Activated T-helper 17 cell treated with anti-CD3 and anti-CD28 coated beads, Interleukin-2, amount 50 U/mL, for 72 hours (primary cell): ENCODE results near the gene XYLT2. TPM values are rescaled to one million over a fixed set of nuclear protein-coding genes. Genes with fewer than 3 reads are reported as not detected.
A peak's percentile ranks its signal among the peaks of the same experiment; 100 is the strongest.
"Not testable (repeated sequence)": the region's sequence is repeated elsewhere in the genome, so short reads cannot be mapped to it uniquely, and the experiment has no call there.

ENCODE experiments used
- ATAC-seq: fragments of 150-1000 bp; cut with Tn5 transposase; replicated peaks from 2 replicates; pipeline ENCODE4 v1.10.0; 2021; ENCODE audit warnings: mild to moderate bottlenecking, moderate library complexity
- H3K27ac Mint-ChIP-seq: one replicate; pipeline ENCODE4 v1.8.0; 2022; ENCODE audit warnings: mixed read lengths
- H3K27me3 Mint-ChIP-seq: one replicate; pipeline ENCODE4 v1.8.0; 2022; ENCODE audit warnings: mixed read lengths
- H3K36me3 Mint-ChIP-seq: one replicate; pipeline ENCODE4 v1.8.0; 2022; ENCODE audit warnings: low read depth, mild to moderate bottlenecking, mixed read lengths
- H3K4me1 Mint-ChIP-seq: one replicate; pipeline ENCODE4 v1.8.0; 2022; ENCODE audit warnings: mixed read lengths
- H3K4me3 Mint-ChIP-seq: one replicate; pipeline ENCODE4 v1.8.0; 2022; ENCODE audit warnings: mild to moderate bottlenecking, mixed read lengths
- H3K9me3 Mint-ChIP-seq: one replicate; pipeline ENCODE4 v1.8.0; 2022; ENCODE audit warnings: mixed read lengths
- total RNA-seq, 2 donors: library from RNA; stranded (reverse); gene quantifications; one replicate each; pipeline ENCODE4 v1.2.3, GENCODE V29; 2022

The XYLT2 gene
- total RNA-seq, 2 donors from 2014 or later: 38.5 to 95.1 TPM

DNA sequence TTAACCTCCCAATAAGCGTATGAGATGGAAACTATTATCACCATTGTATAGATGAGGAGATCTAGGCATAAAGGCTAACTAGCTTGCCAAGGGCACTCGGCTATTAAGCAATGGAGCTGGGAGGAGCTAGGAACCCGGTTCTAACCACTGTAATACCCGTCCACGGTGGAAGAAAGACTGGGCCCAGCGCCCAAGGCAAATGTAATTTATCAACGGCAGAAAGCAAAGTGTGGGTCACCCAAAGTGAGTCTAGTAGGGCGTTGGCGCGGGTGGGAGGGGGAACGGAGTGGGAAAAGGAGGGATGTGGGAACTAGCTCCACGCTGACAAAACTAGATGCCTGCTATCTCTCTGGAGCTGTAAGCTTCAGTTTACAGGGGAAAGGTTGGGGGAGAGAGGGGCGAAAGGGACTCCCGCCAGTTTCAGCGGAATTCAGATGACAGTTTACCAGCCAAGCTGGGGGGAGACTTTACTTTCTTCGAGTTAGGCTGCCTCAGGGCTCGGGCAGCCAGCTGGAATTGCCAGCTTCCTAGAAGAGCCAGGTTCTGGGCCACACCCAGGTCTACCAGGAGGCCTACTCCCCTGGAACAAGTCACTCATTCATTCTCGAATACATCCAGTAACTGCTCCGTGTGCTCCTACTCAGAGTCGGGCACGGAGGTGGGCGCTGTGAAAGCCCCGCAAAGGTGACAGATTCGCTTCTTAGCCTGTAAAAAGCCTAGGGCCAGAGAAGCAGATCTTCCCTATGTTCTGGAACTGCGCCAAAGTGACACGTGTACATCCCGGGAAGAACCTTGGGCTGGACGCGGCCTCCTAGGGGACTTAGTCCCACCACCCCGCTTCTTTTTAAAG is 50.6 kb downstream of the XYLT2 start:
- ATAC-seq: peak; percentile 49
- Mint-ChIP-seq H3K4me1 (peaks cover 22% of the 10 kb centered on the region), H3K9me3 (no peaks in the 10 kb centered on the region), H3K4me3 (peak overlapping the region; percentile 90), H3K36me3 (peaks cover 51% of the 10 kb centered on the region), H3K27me3 (no peaks in the 10 kb centered on the region), H3K27ac (peak overlapping the region; percentile 91)

DNA sequence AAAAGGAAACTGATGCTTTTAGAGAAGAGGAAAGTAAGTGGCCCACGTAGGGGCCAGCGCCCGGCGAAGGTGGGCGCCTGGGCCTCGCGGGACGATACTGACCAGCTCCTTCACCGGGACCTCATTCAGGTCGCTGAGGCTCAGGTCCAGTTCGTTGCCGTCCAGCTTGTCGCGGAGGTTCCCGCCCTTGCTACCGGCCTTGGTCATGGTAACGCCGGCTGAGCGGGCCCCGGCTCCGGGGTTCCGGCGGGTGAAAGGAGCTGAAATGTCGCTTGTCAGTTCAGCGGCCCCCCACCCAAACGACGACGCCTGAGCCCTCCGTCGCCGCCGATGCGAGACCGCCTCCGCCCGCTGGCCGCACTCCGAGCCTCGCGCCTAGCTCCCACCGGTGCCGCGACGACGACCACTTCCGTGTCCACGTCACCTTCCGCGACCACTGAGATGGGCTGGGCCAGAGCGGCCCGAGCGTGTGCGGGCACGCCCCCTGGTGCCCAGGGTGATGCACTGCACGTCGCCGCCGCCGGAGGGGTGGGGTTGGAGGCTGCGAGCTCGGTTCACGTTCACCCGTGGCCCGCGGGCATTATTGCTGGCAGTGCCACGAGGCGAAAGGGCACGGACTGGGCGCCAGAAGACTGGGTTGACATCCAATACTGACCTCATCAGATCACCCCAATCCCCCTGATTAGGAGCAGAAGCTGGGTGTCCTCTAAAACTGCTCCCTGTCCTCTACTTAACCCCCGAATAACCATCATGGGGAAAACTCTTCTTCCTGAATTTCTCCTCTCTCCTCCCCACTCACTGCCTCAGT is 51.4 kb downstream of the XYLT2 start, which contains the start of gene LRRC59:
Gene LRRC59 (minus strand): TSS at position 413 of the 808 bp plus-strand sequence. CDS start 206 bp downstream, at position 207.
- ATAC-seq: peak; percentile 97
- peak within 1 kb of the TSS; percentile 90 for H3K4me3 Mint-ChIP-seq
- H3K4me1 Mint-ChIP-seq: peaks cover 22% of the 10 kb centered on the region
- H3K9me3 Mint-ChIP-seq: no peaks in the 10 kb centered on the region
- peak within 1 kb of the TSS; percentile 91 for H3K27ac Mint-ChIP-seq
- H3K36me3 Mint-ChIP-seq: peaks cover 43% of the 10 kb centered on the region
- no peaks in the 10 kb centered on the region for H3K27me3 Mint-ChIP-seq

DNA sequence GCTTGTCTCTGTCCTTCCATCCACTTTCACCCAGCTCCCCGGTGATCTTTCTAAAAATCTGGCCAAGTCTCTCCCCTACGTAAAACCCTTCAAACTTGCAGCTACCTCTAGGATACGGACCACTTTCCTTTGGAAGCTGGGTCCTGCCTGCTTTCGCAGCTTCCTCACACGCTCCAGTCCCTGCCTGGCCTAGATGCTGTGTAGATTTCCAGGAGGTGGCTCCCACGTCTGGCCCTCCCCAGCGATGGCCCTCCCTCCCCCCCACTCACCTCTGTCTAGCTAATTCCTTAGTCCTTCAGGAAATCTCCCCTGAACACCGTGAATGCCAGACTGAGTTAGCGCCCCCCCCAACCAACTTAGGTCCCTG is 52.0 kb downstream of the XYLT2 start:
- Mint-ChIP-seq H3K4me1 (peaks cover 22% of the 10 kb centered on the region), H3K9me3 (no peaks in the 10 kb centered on the region), H3K36me3 (peaks cover 37% of the 10 kb centered on the region), H3K27me3 (no peaks in the 10 kb centered on the region), H3K4me3 (peak overlapping the region; percentile 90), H3K27ac (peak overlapping the region; percentile 81)
- no peak for ATAC-seq

DNA sequence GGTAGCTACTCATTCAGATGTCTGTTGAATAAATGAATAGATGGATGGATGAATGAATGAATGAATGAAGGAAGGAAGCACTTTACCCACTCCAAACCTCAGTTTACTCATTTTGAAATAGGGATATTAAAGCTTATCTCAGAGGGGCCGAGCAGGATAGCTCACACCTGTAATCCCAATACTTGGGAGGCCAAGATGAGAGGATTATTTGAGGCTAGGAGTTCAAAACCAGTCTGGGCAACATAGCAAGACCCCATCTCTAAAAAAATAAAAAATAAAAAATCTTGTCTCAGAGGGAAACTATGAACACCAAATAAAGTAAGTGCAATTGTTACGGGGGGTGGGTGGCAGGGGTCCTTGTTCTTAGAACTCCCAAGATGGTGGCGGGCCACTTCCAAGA is 52.7 kb downstream of the XYLT2 start:
- H3K9me3 Mint-ChIP-seq, H3K27me3 Mint-ChIP-seq, ATAC-seq: not testable (repeated sequence)
- peaks cover 29% of the 10 kb centered on the region for H3K36me3 Mint-ChIP-seq
- H3K27ac Mint-ChIP-seq: peak overlapping the region; percentile 81
- peak overlapping the region; percentile 90 for H3K4me3 Mint-ChIP-seq
- peaks cover 16% of the 10 kb centered on the region for H3K4me1 Mint-ChIP-seq

DNA sequence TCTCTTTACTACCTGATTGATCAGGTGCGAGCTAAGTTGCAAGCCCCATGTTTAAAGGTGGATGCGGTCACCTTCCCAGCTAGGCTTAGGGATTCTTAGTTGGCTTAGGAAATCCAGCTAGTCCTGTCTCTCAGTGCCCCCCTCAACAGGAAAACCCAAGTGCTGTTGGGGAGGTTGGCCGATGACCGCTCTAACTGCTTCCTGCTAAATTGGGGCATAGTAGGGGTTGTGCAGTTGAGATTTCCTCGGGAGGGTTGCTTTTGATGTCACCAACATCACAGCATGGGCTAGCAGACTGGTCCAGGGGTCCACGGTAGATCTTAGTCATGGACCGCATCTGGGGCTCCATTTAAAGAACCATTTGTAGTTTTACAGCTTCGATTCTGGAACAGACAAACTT is 53.7 kb downstream of the XYLT2 start:
- Mint-ChIP-seq H3K4me1 (peaks cover 13% of the 10 kb centered on the region), H3K36me3 (peaks cover 20% of the 10 kb centered on the region)
- not testable (repeated sequence) for H3K4me3 Mint-ChIP-seq, H3K9me3 Mint-ChIP-seq, H3K27ac Mint-ChIP-seq, ATAC-seq, H3K27me3 Mint-ChIP-seq

DNA sequence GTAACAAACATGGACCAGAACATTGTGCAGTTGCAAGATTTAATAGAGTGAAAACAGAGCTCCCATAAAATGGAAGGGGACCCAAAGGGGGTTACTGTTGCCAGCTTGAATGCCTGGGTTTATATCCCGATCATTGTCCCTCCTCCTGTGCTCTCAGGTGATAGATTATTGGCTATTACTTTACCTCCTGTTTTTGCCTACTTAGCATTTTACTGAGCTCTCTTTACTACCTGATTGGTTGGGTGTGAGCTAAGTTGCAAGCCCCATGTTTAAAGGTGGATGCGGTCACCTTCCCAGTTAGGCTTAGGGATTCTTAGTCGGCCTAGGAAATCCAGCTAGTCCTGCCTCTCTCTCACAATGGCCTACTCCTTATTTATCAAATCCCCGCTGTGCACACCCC is 59.4 kb downstream of the XYLT2 start:
- ATAC-seq, H3K27me3 Mint-ChIP-seq, H3K36me3 Mint-ChIP-seq, H3K9me3 Mint-ChIP-seq, H3K27ac Mint-ChIP-seq, H3K4me1 Mint-ChIP-seq, H3K4me3 Mint-ChIP-seq: not testable (repeated sequence)

DNA sequence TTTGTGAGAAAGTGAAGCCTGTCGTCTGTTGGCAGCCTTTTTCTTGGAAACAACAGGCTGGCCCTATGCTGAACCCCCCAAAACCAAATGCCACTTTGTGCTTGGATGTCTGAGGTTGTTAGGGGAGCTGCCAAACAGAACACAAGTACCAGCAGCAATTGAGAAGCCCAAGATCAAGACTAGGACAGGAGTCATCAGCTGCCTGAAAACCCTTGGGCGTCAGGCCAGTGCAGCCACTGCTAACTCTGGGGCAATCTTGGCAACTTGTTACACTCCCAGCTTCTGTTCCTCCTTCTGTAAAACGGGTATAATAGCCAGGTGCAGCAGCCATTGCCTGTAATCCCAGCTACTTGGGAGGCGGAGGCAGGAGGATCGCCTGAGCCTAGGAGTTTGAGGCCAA is 60.7 kb downstream of the XYLT2 start:
- Mint-ChIP-seq H3K4me1 (no peaks in the 10 kb centered on the region), H3K27ac (no peak overlapping the region), H3K4me3 (no peak overlapping the region), H3K9me3 (no peaks in the 10 kb centered on the region), H3K27me3 (peaks cover 8% of the 10 kb centered on the region), H3K36me3 (no peaks in the 10 kb centered on the region)
- ATAC-seq: no peak

DNA sequence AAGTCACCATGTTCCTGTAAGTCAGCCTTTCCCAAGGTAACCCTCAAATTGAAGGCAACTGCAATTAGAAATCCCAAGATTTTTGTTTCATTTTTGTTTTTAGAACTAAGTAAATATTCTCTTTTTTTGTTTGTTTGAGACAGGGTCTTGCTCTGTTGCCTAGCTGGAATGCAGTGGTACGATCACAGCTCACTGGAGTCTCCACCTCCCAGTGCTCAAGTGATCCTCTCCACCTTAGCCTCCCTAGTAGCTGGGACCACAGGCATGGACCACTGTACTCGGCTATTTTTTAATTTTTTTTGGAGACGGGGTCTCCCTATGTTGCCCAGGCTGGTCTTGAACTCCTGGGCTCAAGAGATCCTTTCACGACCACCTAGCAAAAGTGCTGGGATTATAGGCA is 62.0 kb downstream of the XYLT2 start:
- Mint-ChIP-seq H3K9me3 (no peaks in the 10 kb centered on the region), H3K4me3 (no peak overlapping the region), H3K36me3 (no peaks in the 10 kb centered on the region), H3K4me1 (no peaks in the 10 kb centered on the region), H3K27ac (no peak overlapping the region), H3K27me3 (peaks cover 8% of the 10 kb centered on the region)
- no peak for ATAC-seq

Other genes starting within 250 kb of the XYLT2 start
- gene SAMD14, start 216.0 kb upstream of the XYLT2 start, total RNA-seq: 1 to 10 TPM in 1 of 2 donors, under 1 TPM in 1; 0.84 to 6.9 TPM
- 10 to 100 TPM; 73.6 to 89.2 TPM for gene PPP1R9B, start 195.4 kb upstream of the XYLT2 start, total RNA-seq
- gene SGCA, start 180.1 kb upstream of the XYLT2 start, total RNA-seq: not detected
- gene COL1A1, start 144.5 kb upstream of the XYLT2 start, total RNA-seq: 1 to 10 TPM in 1 of 2 donors, under 1 TPM in 1; 0.37 to 1.9 TPM
- gene TMEM92, start 71.7 kb upstream of the XYLT2 start, total RNA-seq: under 1 TPM in 1 of 2 donors, not detected in 1; 0.16 TPM
- 100 to 1,000 TPM in 1 of 2 donors, 10 to 100 TPM in 1; 63.3 to 109 TPM for gene MRPL27, start 27.1 kb downstream of the XYLT2 start, total RNA-seq
- 10 to 100 TPM; 20.8 to 48.7 TPM for gene EME1, start 27.1 kb downstream of the XYLT2 start, total RNA-seq
- gene LRRC59, start 51.4 kb downstream of the XYLT2 start, total RNA-seq: 100 to 1,000 TPM in 1 of 2 donors, 10 to 100 TPM in 1; 37.1 to 101 TPM
- gene ACSF2, start 80.1 kb downstream of the XYLT2 start, total RNA-seq: 10 to 100 TPM; 12.4 to 13.6 TPM
- not detected for gene CHAD, start 122.8 kb downstream of the XYLT2 start, total RNA-seq
- gene RSAD1, start 132.7 kb downstream of the XYLT2 start, total RNA-seq: 10 to 100 TPM; 21.3 to 29.5 TPM
- 1 to 10 TPM; 2.1 to 3.2 TPM for gene MYCBPAP, start 162.3 kb downstream of the XYLT2 start, total RNA-seq
- gene EPN3, start 186.6 kb downstream of the XYLT2 start, total RNA-seq: not detected
- gene SPATA20, start 201.0 kb downstream of the XYLT2 start, total RNA-seq: 10 to 100 TPM in 1 of 2 donors, 1 to 10 TPM in 1; 9.1 to 12.7 TPM
- under 1 TPM in 1 of 2 donors, not detected in 1; 0.11 TPM for gene CACNA1G, start 214.6 kb downstream of the XYLT2 start, total RNA-seq